H1 (cell line): ENCODE data around the gene TPP1. TPM values are rescaled to one million over a fixed set of nuclear protein-coding genes. Genes with fewer than 3 reads are reported as not detected.

Source experiments
- CTCF ChIA-PET: fragments of 300-600 bp; sonication (Branson Sonifier 250); formaldehyde crosslinking; loops from one replicate; lab custom pipeline; 2021; ENCODE audit not compliant: partially characterized antibody; lab: Charles Lee
- POLR2A ChIA-PET: fragments of 300-600 bp; sonication (Branson Sonifier 250); formaldehyde crosslinking; loops from one replicate; lab custom pipeline; 2021; ENCODE audit warnings: inconsistent platforms; ENCODE audit not compliant: partially characterized antibody; lab: Charles Lee
- DNase-seq, 2 experiments: peaks; one replicate each; pipeline versions ENCODE4 v3.0.0 to v3.0.0-alpha.2; 2010 to 2022; ENCODE audit warnings: low spot score in 2 of 2, low read depth in 1 of 2, mixed read lengths in 1 of 2
- FAIRE-seq: peaks from 2 replicates; lab custom pipeline; 2011; peaks lifted over from hg19 to GRCh38; lab: Jason Lieb, UNC
- H2AFZ ChIP-seq: 2 replicates; pipeline ENCODE4 v1.8.1; 2012; ENCODE audit warnings: low read length, inconsistent platforms
- H2AK5ac ChIP-seq: 2 replicates; pipeline ENCODE4 v1.6.1; 2013; ENCODE audit warnings: low read depth, low read length
- H2BK120ac ChIP-seq: replicated peaks from 2 replicates; pipeline ENCODE3; 2013; ENCODE audit warnings: low read depth, low read length, inconsistent platforms
- H2BK12ac ChIP-seq: 2 replicates; pipeline ENCODE4 v1.6.1; 2013; ENCODE audit warnings: low read depth, low read length
- H2BK15ac ChIP-seq: 2 replicates; pipeline ENCODE4 v1.6.1; 2013; ENCODE audit warnings: low read length
- H2BK20ac ChIP-seq: 2 replicates; pipeline ENCODE4 v1.6.1; 2013; ENCODE audit warnings: low read length
- H2BK5ac ChIP-seq: 2 replicates; pipeline ENCODE4 v1.6.1; 2013; ENCODE audit warnings: low read depth, low read length
- H3K14ac ChIP-seq: 2 replicates; pipeline ENCODE4 v1.6.1; 2013; ENCODE audit warnings: inconsistent platforms; ENCODE audit not compliant: insufficient read length
- H3K18ac ChIP-seq: 2 replicates; pipeline ENCODE4 v1.6.1; 2013; ENCODE audit warnings: low read length; ENCODE audit errors: extremely low read depth
- H3K23ac ChIP-seq: 2 replicates; pipeline ENCODE4 v1.6.1; 2013; ENCODE audit warnings: inconsistent platforms; ENCODE audit not compliant: insufficient read length
- H3K23me2 ChIP-seq: 2 replicates; pipeline ENCODE4 v1.6.1; 2013; ENCODE audit warnings: low read depth, low read length
- H3K27ac ChIP-seq: 2 replicates; pipeline ENCODE4 v1.6.1; 2011; ENCODE audit warnings: low read depth, low read length, inconsistent platforms
- H3K27me3 ChIP-seq, 4 experiments: replicated peaks in 1 of 4; 1 replicate in 1 of 4; 2 replicates in 3 of 4; pipeline versions ENCODE4 v1.6.1 to v1.8.1; 2011 to 2013; ENCODE audit warnings: low read length in 3 of 4, mild to moderate bottlenecking in 3 of 4, inconsistent platforms in 2 of 4, mixed read lengths in 2 of 4, moderate library complexity in 1 of 4; ENCODE audit not compliant: control insufficient read depth in 3 of 4, insufficient read depth in 3 of 4; ENCODE audit errors: extremely low read depth in 1 of 4
- H3K36me3 ChIP-seq, 4 experiments: 2 replicates each; pipeline versions ENCODE4 v1.6.1 to v1.8.1; 2011 to 2013; ENCODE audit warnings: mild to moderate bottlenecking in 4 of 4, low read length in 3 of 4, moderate library complexity in 2 of 4, control low read depth in 1 of 4, inconsistent platforms in 1 of 4; ENCODE audit not compliant: insufficient read depth in 4 of 4, control insufficient read depth in 2 of 4
- H3K4ac ChIP-seq: replicated peaks from 2 replicates; pipeline ENCODE3; 2013; ENCODE audit warnings: low read length, low read depth, mixed read lengths, inconsistent platforms; ENCODE audit not compliant: insufficient read length
- H3K4me1 ChIP-seq, 4 experiments: replicated peaks in 1 of 4; 1 replicate in 1 of 4; 2 replicates in 3 of 4; pipeline versions ENCODE4 v1.6.1 to v1.8.1; 2011 to 2013; ENCODE audit warnings: low read length in 3 of 4, inconsistent platforms in 2 of 4, mixed read lengths in 1 of 4; ENCODE audit not compliant: insufficient read depth in 4 of 4, control insufficient read depth in 3 of 4
- H3K4me2 ChIP-seq, 2 experiments: 2 replicates each; pipeline versions ENCODE4 v1.6.1 to v1.8.1; 2011 to 2013; ENCODE audit warnings: low read depth in 2 of 2, low read length in 2 of 2, control low read depth in 1 of 2, inconsistent platforms in 1 of 2, mild to moderate bottlenecking in 1 of 2; ENCODE audit not compliant: insufficient read depth in 1 of 2
- H3K4me3 ChIP-seq, 4 experiments: fragments of 200-600, 300-600 bp in 1 of 4; sonication (generic), shearing (Covaris generic), sonication (Bioruptor Twin) in 1 of 4; 2 replicates each; pipeline versions ENCODE4 v1.5.1 to v1.8.1; 2011 to 2016; ENCODE audit warnings: low read length in 4 of 4, low read depth in 3 of 4, control low read depth in 2 of 4, inconsistent platforms in 2 of 4, mild to moderate bottlenecking in 2 of 4, mixed read lengths in 1 of 4, moderate library complexity in 1 of 4; ENCODE audit not compliant: insufficient read depth in 2 of 4; ENCODE audit errors: extremely low read depth in 1 of 4
- H3K56ac ChIP-seq: replicated peaks from 2 replicates; pipeline ENCODE3; 2013; ENCODE audit warnings: low read depth, mild to moderate bottlenecking, mixed read lengths, low read length, inconsistent platforms; ENCODE audit not compliant: insufficient read length
- H3K79me1 ChIP-seq: 2 replicates; pipeline ENCODE4 v1.6.1; 2013; ENCODE audit warnings: low read depth, low read length, control low read depth
- H3K79me2 ChIP-seq, 2 experiments: 2 replicates each; pipeline versions ENCODE4 v1.6.1 to v1.8.1; 2012 to 2013; ENCODE audit warnings: low read length in 2 of 2, mild to moderate bottlenecking in 2 of 2, inconsistent platforms in 1 of 2; ENCODE audit not compliant: insufficient read depth in 2 of 2, control insufficient read depth in 1 of 2
- H3K9ac ChIP-seq, 4 experiments: replicated peaks in 1 of 4; 1 replicate in 1 of 4; 2 replicates in 3 of 4; pipeline versions ENCODE4 v1.6.1 to v1.8.1; 2011 to 2013; ENCODE audit warnings: low read depth in 3 of 4, low read length in 3 of 4, control low read depth in 2 of 4, mild to moderate bottlenecking in 2 of 4, moderate library complexity in 2 of 4, inconsistent platforms in 1 of 4; ENCODE audit errors: extremely low read depth in 1 of 4
- H3K9me3 ChIP-seq, 2 experiments: 2 replicates each; pipeline versions ENCODE4 v1.6.1 to v1.8.1; 2012 to 2013; ENCODE audit warnings: mild to moderate bottlenecking in 2 of 2, moderate library complexity in 2 of 2, control low read depth in 1 of 2, inconsistent platforms in 1 of 2, low read depth in 1 of 2, low read length in 1 of 2, mixed read lengths in 1 of 2; ENCODE audit not compliant: insufficient read depth in 2 of 2
- H4K20me1 ChIP-seq, 2 experiments: replicated peaks in 1 of 2; 2 replicates each; pipeline versions ENCODE3 to v1.8.1; 2011 to 2013; ENCODE audit warnings: inconsistent platforms in 2 of 2, low read length in 2 of 2, mild to moderate bottlenecking in 1 of 2; ENCODE audit not compliant: insufficient read depth in 2 of 2, control insufficient read depth in 1 of 2
- H4K5ac ChIP-seq: 2 replicates; pipeline ENCODE4 v1.6.1; 2013; ENCODE audit warnings: low read length, low read depth, mixed read lengths, inconsistent platforms; ENCODE audit not compliant: insufficient read length
- H4K8ac ChIP-seq: 2 replicates; pipeline ENCODE4 v1.8.0; 2013; ENCODE audit warnings: mild to moderate bottlenecking, moderate library complexity, low read length, inconsistent platforms; ENCODE audit not compliant: insufficient read depth; ENCODE audit errors: extremely low read depth
- H4K91ac ChIP-seq: replicated peaks from 2 replicates; pipeline ENCODE3; 2013; ENCODE audit warnings: low read length, mixed read lengths, inconsistent platforms; ENCODE audit not compliant: insufficient read length
- ATF3 ChIP-seq: IDR thresholded peaks from 2 replicates; pipeline ENCODE4 v1.6.1; 2011; ENCODE audit warnings: low read depth, mild to moderate bottlenecking, low read length; ENCODE audit not compliant: insufficient read depth
- WGBS, 2 experiments: shearing (Covaris generic) in 1 of 2; methylation state at CpG; one replicate each; pipeline versions ENCODE4 v1.1.6 to v1.1.7; 2013 to 2015; ENCODE audit warnings: low lambda C conversion rate in 2 of 2, mixed read lengths in 2 of 2, inconsistent platforms in 1 of 2, low coverage in 1 of 2, missing lambda C conversion rate in 1 of 2; ENCODE audit not compliant: insufficient replicate concordance in 2 of 2, insufficient coverage in 1 of 2, insufficient read length in 1 of 2; ENCODE audit errors: extremely low coverage in 1 of 2, missing lambda C conversion rate in 1 of 2; 5-methylcytosine and 5-hydroxymethylcytosine counted together
- polyA plus RNA-seq, 7 experiments: library from polyadenylated mRNA; depleted of rRNA in 3 of 7; stranded (reverse) in 5 of 7; unstranded in 2 of 7; fragments of >200 nt in 5 of 7; fragments of 200-250 nt in 2 of 7; gene quantifications; 1 replicate in 5 of 7; 2 replicates in 1 of 7; 4 replicates in 1 of 7; pipeline versions ENCODE4 v1.2.1 to v1.2.3, GENCODE V29; 2011 to 2013; ENCODE audit warnings: missing spikeins in 2 of 7, mixed read lengths in 2 of 7
- total RNA-seq: library from RNA; stranded (reverse); fragmentation: NEBNext Ultra II Directional; extraction: Animal tissue kit (Norgen Biotek cat#: 25700); gene quantifications from 2 replicates; pipeline ENCODE4 v1.2.1, GENCODE V29; 2021

TPP1 gene
- total and polyA plus RNA-seq, 2 of the 8 experiments (the other 6 are each of a cell fraction or from before 2014, with no cell fraction given): 36.1 to 77.5 TPM

DNA sequence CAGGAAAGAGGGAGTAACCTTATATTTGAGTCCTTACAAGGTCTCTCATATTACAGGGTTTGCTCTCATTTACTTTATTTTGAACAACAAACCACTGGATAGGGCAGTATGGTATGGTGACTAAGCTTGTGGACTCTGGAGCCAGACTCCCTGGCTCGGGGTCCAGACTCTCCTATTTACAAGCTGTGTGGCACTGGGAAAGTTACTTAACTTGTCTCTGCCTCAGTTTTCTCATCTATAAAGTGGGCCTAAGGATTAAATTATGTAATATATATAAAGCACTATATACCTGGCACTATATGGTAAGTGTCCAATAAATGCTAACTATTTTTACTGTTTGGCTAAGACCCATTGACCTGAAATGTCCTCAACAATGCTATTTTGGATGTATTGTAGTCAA lies 38.1 kb upstream of the TPP1 start:
- Histone ChIP-seq H3K36me3 (no peaks in the 10 kb centered on the region), H2BK15ac (no peak overlapping the region), H3K27ac (no peak overlapping the region), H2BK12ac (no peak overlapping the region), H3K14ac (no peak overlapping the region), H2BK5ac (no peak overlapping the region), H2BK20ac (no peak overlapping the region), H3K4me1 (peaks cover 0 to 7% (median 6%) of the 10 kb centered on the region in 4 experiments; a peak in 4 of 7 replicates), H4K8ac (no peak overlapping the region), H3K79me1 (no peaks in the 10 kb centered on the region), H3K9ac (no peak overlapping the region), H2BK120ac (no peak overlapping the region), H3K4me3 (peak overlapping the region in 1 of 4 experiments; percentile 91; a peak in 1 of 8 replicates), H3K23me2 (peaks cover 9% of the 10 kb centered on the region), H3K56ac (no peak overlapping the region), H3K79me2 (no peaks in the 10 kb centered on the region), H3K18ac (no peak overlapping the region), H4K20me1 (peaks cover 0 to 3% of the 10 kb centered on the region in 2 experiments), H3K27me3 (peaks cover 1 to 36% (median 32%) of the 10 kb centered on the region in 4 experiments), H2AFZ (no peak overlapping the region), H3K9me3 (no peaks in the 10 kb centered on the region), H3K4me2 (peak overlapping the region in 1 of 2 experiments; percentile 92; a peak in 2 of 4 replicates), H2AK5ac (no peak overlapping the region), H3K4ac (no peak overlapping the region), H4K5ac (no peak overlapping the region), H4K91ac (no peak overlapping the region), H3K23ac (no peak overlapping the region)
- ChIA-PET CTCF (interaction anchor here (0.7 to 4.9 kb wide), 12 partner anchors 9 to 294 kb away, joined by 3 to 36 read pairs (median 4); partner anchors contain the start of gene TAF10), POLR2A (interaction anchor here (1.2 to 1.4 kb wide), 3 partner anchors 11 to 37 kb away, joined by 3 read pairs; no protein-coding TSS in a partner anchor)
- 65% methylated on average over 1 of the region's 1 CpG; no CpG with 5 or more reads in 1 of the 2 experiments for WGBS, 2 experiments
- DNase-seq (no peak), FAIRE-seq (no peak)
- TF ChIP-seq ATF3: no peak
